ENCODE results near the gene APH1B.

The APH1B gene

DNA sequence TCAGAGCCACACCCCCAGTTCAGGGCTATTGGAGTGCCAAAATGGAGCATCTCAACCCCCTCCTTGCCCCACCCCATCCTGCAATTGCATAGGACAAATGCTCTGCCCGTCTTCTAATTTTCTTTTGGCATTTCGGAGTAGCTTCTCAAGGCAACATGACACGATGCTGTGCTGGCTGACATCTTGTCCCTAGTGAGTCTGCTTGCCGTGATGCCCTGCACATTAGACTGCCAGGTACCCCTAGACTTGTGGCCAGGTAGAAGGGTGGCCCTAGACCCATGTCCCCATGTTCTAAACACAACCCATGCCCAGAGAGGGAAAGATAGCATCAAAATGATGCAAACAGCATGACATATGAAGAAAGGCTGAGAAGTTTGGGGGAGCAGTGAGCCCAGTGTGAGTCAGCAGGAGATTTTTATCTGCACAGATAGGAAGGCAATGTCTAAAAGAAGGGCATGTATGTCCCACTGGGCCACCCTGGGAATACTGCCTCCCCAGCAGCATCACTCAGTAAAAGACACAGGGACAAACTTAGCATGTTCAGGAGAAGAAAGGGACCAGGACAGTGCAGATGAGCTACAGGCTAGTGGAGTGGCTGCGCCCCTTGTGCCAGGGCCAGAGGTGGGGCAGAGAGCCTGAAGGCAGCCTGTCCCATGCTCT, 67.5 kb downstream of the APH1B start:
- TF ChIP-seq JUND (IDR thresholded peaks at IDR 0.05; ENCODE audit: low read depth) = no peak
- in situ Hi-C loops (cut with HindIII; ENCODE audit: low pct_unique_long_range_greater_than_20kb, low sequenced_read_pairs) = no loop called here
- no peak for DNase-seq (ENCODE audit: low read depth in 1 of 2, low spot score in 1 of 2)

DNA sequence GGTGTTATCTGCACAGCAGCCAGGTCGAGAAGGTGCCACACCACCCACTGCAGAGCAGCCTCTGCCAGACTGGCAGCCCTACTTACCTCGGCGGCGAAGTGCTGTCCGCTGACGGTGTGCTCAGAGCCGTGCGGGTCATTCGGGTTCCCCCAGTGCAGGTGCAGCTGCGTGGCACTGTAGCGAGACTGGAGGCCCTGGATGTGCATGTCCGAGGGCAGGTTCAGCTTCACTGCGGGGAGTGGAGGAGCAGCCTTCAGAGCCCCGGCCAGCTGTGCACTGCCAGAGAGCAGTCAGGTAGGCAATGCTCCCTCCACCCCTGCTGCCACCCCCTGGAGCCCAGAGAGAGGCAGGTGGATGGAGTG, 68.0 kb downstream of the APH1B start:
- no peak for TF ChIP-seq JUND (IDR thresholded peaks at IDR 0.05; ENCODE audit: low read depth)
- no peak for DNase-seq (ENCODE audit: low read depth in 1 of 2, low spot score in 1 of 2)
- in situ Hi-C loops (cut with HindIII; ENCODE audit: low pct_unique_long_range_greater_than_20kb, low sequenced_read_pairs) = no loop called here

DNA sequence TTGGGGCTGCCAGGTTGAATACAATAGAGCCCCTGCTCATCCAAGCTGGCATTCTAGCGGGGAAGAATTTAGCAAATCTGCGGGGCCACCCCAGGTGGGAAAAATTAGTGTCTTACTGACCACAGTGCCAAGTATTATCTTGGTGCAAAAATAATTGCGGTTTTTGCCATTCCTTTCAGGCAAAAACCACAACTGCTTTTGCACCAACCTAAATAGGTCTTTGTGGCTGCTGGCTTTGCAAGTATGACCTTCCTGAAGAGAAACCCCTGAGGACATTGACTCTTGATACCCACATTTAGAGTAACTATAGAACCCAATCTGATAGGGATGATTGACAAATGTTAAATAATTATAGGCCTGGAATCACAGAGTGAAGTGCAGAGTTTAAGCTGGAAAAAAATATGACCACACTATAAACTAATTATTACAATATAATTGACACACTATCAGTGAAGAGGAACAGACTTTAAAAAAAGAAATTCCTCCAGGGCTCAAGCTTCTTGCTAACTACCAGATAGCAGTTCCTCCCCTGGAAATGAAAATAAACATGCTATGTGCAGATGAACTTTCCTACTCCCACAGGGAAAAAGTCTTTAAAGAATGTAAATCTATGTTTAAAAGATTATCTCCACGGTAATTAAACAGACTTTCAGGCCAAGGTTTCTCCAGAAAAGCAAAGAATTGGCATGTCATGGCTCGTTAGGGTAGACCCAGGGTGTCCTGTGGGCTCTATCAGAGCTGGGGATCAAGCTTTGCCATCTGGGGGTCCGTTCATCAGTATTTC, 69.9 kb downstream of the APH1B start:
- in situ Hi-C loops (cut with HindIII; ENCODE audit: low pct_unique_long_range_greater_than_20kb, low sequenced_read_pairs) = no loop called here
- DNase-seq (ENCODE audit: low read depth in 1 of 2, low spot score in 1 of 2) = no peak
- TF ChIP-seq JUND (IDR thresholded peaks at IDR 0.05; ENCODE audit: low read depth) = no peak

DNA sequence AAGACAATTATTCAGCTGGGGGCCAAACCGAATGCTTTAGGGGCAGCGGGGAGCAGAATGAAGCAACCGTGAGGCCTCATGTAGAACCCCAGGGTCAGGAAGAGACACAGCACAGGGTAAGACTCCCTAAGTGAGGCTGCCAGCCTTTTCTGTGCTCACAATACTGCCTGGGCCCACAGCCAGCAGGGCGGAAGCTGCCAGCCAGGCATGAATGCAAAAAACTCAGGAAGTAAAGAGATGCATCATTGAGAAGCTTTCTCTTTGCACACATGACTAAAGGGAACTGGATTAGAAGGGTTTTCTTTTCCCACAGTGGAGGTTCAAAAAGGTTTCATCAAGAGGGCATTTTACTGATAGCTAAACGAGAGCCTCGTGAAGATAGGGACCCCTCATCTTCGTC, 71.0 kb downstream of the APH1B start:
- in situ Hi-C loops (cut with HindIII; ENCODE audit: low pct_unique_long_range_greater_than_20kb, low sequenced_read_pairs) = no loop called here
- no peak for TF ChIP-seq JUND (IDR thresholded peaks at IDR 0.05; ENCODE audit: low read depth)
- DNase-seq (ENCODE audit: low read depth in 1 of 2, low spot score in 1 of 2) = peak; percentile 34 to 56

DNA sequence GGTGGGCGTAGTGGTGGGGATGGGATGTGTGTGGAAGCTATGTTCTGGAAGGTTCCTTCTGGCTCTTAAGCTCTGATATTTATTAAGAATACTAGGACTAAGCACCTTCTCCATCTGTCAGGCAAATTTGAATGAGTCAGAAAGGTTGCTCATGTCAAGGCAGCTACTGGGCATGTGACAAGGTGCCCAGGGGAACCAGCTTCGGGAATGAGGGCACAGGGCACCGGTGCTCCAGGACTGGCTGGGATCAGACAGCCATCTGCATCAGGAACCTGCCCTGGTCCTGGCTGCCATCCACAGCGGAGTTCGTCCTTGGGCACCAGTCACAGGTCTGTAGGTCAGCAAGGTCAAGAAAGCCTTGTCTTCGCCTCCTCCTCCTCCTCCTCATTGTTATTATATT, 71.8 kb downstream of the APH1B start:
- DNase-seq (ENCODE audit: low read depth in 1 of 2, low spot score in 1 of 2) = no peak
- in situ Hi-C loops (cut with HindIII; ENCODE audit: low pct_unique_long_range_greater_than_20kb, low sequenced_read_pairs) = no loop called here

DNA sequence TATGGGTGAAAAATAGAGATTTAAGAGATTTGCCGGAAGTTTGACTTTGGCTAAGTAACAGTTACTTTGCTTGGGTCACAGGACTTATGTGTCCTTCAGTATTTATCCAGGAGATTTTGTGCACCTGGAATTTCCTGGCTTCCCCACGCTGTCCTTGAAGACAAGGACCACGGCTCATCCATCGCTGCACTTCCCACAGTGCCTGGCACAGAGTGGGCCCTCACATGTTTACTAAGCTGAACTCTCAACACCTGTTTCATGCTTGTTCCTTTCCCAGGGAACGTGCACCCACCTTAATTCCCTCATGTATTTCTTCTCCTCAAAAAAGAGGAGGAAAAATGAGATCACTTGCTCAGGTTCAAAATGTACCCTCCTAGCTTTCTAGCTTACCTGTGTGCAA, 72.2 kb downstream of the APH1B start:
- TF ChIP-seq JUND (IDR thresholded peaks at IDR 0.05; ENCODE audit: low read depth) = no peak
- DNase-seq (ENCODE audit: low read depth in 1 of 2, low spot score in 1 of 2) = no peak
- in situ Hi-C loops (cut with HindIII; ENCODE audit: low pct_unique_long_range_greater_than_20kb, low sequenced_read_pairs) = no loop called here

More for the DNA sequence above, 71.8 kb downstream of the APH1B start:
- no peak for TF ChIP-seq JUND (IDR thresholded peaks at IDR 0.05; ENCODE audit: low read depth)

DNA sequence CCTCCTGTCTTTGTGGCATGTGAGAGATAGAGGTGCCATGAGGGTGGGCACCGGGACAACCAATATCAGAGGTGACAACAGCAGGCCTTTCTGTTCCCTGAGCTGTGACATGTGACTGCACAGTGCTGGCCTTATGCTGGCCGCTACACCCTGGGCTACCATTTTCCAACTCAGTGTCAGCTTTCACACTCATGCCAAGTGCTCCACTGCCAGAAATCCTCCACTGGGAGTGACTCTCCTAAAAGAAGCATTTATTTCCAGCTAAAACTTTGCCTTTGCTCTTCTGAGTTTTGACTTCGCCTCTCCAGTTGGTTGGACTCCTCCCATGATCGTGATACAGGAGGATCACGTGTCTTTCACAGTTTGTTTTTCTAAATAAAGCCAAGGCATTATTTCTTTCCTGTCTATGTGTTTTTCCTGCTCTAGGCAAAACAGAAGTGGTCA, 72.8 kb downstream of the APH1B start:
- in situ Hi-C loops (cut with HindIII; ENCODE audit: low pct_unique_long_range_greater_than_20kb, low sequenced_read_pairs) = no loop called here
- no peak for DNase-seq (ENCODE audit: low read depth in 1 of 2, low spot score in 1 of 2)
- no peak for TF ChIP-seq JUND (IDR thresholded peaks at IDR 0.05; ENCODE audit: low read depth)

DNA sequence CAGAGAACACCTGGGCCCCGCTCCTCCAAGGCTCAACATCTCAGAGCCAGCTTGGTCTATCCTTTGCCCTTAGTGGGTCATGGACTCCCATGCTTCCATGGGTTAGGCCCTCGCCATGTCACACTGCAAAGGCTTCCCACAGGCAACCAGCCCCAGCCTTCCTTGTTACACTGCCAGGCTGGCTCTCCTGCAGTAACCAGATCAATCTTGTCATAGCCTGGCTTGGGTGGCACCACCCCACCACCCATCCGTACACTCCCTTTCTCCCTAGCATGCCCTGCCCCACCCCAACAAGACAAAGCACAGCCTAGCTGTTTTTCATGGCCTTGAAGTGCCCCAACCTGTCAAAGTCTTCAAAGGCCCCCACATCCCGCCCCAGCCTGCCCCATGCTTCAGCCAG, 73.8 kb downstream of the APH1B start:
- in situ Hi-C loops (cut with HindIII; ENCODE audit: low pct_unique_long_range_greater_than_20kb, low sequenced_read_pairs) = no loop called here
- TF ChIP-seq JUND (IDR thresholded peaks at IDR 0.05; ENCODE audit: low read depth) = no peak
- DNase-seq (ENCODE audit: low read depth in 1 of 2, low spot score in 1 of 2) = no peak

DNA sequence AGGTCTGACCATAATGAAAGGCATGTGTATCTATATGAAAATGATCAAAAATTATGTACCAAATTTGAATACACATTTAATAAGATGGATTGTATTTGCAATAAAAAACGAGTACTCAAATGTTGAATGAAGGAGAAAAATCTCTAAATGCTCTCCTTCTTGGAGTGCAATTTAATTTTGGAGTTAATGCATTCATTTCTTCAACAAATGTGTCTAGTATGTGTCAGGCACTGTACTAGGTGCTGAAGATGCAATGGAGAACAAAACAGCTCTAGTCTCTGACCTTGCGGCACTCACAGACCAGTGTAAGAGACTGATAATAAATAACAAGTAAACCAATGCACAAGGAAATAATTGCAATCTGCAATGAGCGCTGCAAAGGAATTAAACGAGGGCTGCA, 75.4 kb downstream of the APH1B start:
- TF ChIP-seq JUND (IDR thresholded peaks at IDR 0.05; ENCODE audit: low read depth) = no peak
- in situ Hi-C loops (cut with HindIII; ENCODE audit: low pct_unique_long_range_greater_than_20kb, low sequenced_read_pairs) = no loop called here
- DNase-seq (ENCODE audit: low read depth in 1 of 2, low spot score in 1 of 2) = no peak

DNA sequence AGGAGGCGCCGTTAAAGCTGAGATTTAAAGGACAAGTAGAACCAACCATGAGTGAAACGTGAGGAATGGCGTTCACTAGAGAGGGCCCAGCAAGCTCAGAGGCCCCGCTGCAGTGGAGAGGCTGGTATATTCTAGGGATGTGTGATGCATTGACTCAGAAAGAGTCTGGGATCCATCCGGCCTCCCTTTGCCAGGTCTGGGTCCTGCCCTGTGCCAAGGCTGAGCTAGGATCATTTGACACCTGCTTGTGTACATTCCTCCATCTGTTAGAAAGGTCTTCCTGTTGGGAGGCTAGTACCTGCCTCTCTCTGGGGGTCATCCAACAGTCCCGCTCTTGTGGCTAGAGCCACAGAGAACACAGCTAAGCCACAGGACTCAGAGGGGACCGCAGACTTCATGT, 75.9 kb downstream of the APH1B start:
- no peak for DNase-seq (ENCODE audit: low read depth in 1 of 2, low spot score in 1 of 2)
- in situ Hi-C loops (cut with HindIII; ENCODE audit: low pct_unique_long_range_greater_than_20kb, low sequenced_read_pairs) = no loop called here
- TF ChIP-seq JUND (IDR thresholded peaks at IDR 0.05; ENCODE audit: low read depth) = no peak

DNA sequence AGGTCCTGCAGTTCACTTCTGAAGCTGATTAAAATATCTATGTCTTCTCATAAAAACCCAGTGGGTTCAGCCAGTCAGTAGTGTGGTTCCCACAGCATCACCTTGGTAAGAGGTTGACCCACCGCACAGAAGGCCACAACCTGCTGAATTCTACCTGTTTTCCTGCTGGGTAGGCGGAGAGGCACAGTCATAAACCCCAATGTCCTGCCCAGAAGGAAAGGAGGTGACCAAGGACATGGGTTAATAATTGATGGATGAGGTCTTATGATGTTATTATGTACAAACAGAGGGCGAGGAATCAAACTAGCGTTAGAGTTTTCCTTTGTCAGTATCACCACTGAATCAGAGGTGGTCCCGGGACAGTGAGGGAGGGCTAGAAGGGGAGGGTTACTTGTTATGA, 76.5 kb downstream of the APH1B start:
- no peak for DNase-seq (ENCODE audit: low read depth in 1 of 2, low spot score in 1 of 2)
- TF ChIP-seq JUND (IDR thresholded peaks at IDR 0.05; ENCODE audit: low read depth) = no peak
- in situ Hi-C loops (cut with HindIII; ENCODE audit: low pct_unique_long_range_greater_than_20kb, low sequenced_read_pairs) = no loop called here

DNA sequence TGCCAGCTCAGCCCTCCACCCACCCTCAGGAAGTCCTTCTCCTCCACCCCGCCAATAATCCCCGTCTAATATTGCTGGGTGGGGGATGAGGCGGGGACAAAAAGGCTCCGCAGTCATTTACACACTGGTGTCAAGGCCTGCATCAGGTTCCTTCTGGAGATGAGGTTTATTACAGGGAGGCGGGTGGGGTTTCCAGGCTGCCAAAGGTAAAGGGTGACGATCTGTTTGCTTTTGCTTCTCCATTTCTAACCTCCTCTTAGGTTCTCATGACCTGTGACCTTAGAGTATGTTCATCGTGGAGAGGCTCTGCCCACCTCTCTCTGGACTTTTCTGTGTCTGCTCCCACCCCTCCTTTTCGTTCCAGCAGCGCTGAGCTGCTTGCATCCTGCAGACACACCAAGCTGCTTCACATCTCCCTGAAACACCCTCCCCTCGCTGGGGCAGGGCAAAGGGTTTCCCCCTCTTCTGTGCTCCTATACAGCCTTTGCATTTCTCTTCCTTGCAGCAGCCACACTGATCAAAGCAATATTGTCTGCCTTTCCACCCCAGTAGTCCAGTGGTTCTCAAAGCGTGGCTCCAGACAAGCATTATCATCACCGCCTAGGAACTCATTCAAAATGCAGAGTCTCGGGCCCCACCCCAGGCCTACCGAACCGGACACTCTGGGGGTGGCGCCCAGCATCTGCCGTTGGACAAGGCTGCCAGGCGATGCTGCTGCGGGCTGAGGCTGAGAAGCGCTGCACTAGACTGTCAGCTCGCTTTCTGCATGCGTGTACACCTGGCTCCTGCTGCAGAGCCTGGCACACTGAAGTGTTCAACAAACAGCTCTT, 77.6 kb downstream of the APH1B start:
- in situ Hi-C loops (cut with HindIII; ENCODE audit: low pct_unique_long_range_greater_than_20kb, low sequenced_read_pairs) = no loop called here
- no peak for DNase-seq (ENCODE audit: low read depth in 1 of 2, low spot score in 1 of 2)
- TF ChIP-seq JUND (IDR thresholded peaks at IDR 0.05; ENCODE audit: low read depth) = no peak

DNA sequence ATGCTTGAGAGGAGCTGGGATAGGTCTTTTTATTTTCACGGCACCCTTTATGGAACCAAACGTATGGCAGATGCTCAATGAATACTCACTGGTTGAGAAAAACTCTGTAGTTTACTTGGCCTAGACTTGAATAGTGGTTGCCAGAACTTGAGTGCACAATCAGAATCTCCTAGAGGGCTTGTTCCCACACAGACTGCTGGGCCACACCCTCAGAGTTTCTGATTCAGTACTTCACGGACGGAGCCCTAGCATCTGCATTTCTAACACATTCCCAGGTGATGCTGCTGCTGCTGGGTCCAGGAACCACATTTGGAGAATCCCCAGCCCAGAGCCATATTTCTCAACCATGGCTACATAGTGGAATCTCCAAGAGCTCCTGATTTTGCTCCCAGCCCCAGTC, 79.7 kb downstream of the APH1B start:
- no peak for DNase-seq (ENCODE audit: low read depth in 1 of 2, low spot score in 1 of 2)
- in situ Hi-C loops (cut with HindIII; ENCODE audit: low pct_unique_long_range_greater_than_20kb, low sequenced_read_pairs) = no loop called here
- no peak for TF ChIP-seq JUND (IDR thresholded peaks at IDR 0.05; ENCODE audit: low read depth)
